OCI-LY7 (cell line): ENCODE measurements around the gene TRIM7. TPM values are rescaled to one million over a fixed set of nuclear protein-coding genes. Genes with fewer than 3 reads are reported as not detected.

Experiments used
- BruUV-seq: library from RNA; stranded (reverse); fragments of 400-500 nt; replicated peaks from 2 replicates; lab custom pipeline; 2021; lab: Mats Ljungman, UMichigan
- CTCF ChIA-PET: fragments of 300-600 bp; sonication (Branson Sonifier 250); formaldehyde crosslinking; loops from one replicate; lab custom pipeline; 2022; ENCODE audit warnings: antibody characterized with exemption; ENCODE audit not compliant: unreplicated experiment; lab: Charles Lee
- POLR2A ChIA-PET: fragments of 300-600 bp; sonication (Branson Sonifier 250); formaldehyde crosslinking; loops from one replicate; lab custom pipeline; 2022; ENCODE audit warnings: antibody characterized with exemption; lab: Charles Lee
- DNase-seq: peaks from one replicate; pipeline ENCODE4 v3.0.0-alpha.2; 2015; ENCODE audit warnings: low spot score
- H2AFZ ChIP-seq: fragments of 200-600 bp; sonication (generic), shearing (Covaris generic); 2 replicates; pipeline ENCODE4 v1.6.1; 2014; ENCODE audit warnings: mild to moderate bottlenecking, antibody characterized with exemption, low read length, moderate library complexity
- H3K27ac ChIP-seq: fragments of 200-600 bp; sonication (generic); 2 replicates; pipeline ENCODE4 v1.5.1; 2014; ENCODE audit warnings: mixed run types, low read depth, mild to moderate bottlenecking, moderate library complexity, low read length, inconsistent platforms; ENCODE audit not compliant: poor library complexity, severe bottlenecking
- H3K36me3 ChIP-seq: fragments of 200-600 bp; sonication (generic); 2 replicates; pipeline ENCODE4 v1.6.1; 2014; ENCODE audit warnings: mild to moderate bottlenecking, antibody characterized with exemption, low read length, moderate library complexity, mixed read lengths; ENCODE audit not compliant: insufficient read depth
- H3K4me1 ChIP-seq: fragments of 200-600 bp; sonication (generic); 2 replicates; pipeline ENCODE4 v1.5.1; 2014; ENCODE audit warnings: mild to moderate bottlenecking, low read length; ENCODE audit not compliant: insufficient read depth, poor library complexity, severe bottlenecking
- H3K4me2 ChIP-seq: fragments of 200-600 bp; sonication (generic); 2 replicates; pipeline ENCODE4 v1.6.1; 2014; ENCODE audit warnings: mild to moderate bottlenecking, low read length
- H3K4me3 ChIP-seq: fragments of 200-600 bp; sonication (generic); 2 replicates; pipeline ENCODE4 v1.5.1; 2014; ENCODE audit warnings: mild to moderate bottlenecking, low read depth, low read length; ENCODE audit not compliant: poor library complexity, severe bottlenecking
- H3K79me2 ChIP-seq: fragments of 200-600 bp; sonication (generic); 2 replicates; pipeline ENCODE4 v1.6.1; 2016; ENCODE audit warnings: low read depth, mild to moderate bottlenecking, low read length, moderate library complexity, mixed read lengths; ENCODE audit not compliant: insufficient read depth
- H3K9me2 ChIP-seq: fragments of 200-600 bp; sonication (generic); 2 replicates; pipeline ENCODE4 v1.6.1; 2016; ENCODE audit warnings: mild to moderate bottlenecking, low read length, mixed read lengths; ENCODE audit not compliant: insufficient read depth
- H3K9me3 ChIP-seq: fragments of 200-600 bp; sonication (generic); 2 replicates; pipeline ENCODE4 v1.6.1; 2014; ENCODE audit warnings: mild to moderate bottlenecking, mixed run types, low read length, mixed read lengths
- H4K20me1 ChIP-seq: fragments of 200-600 bp; sonication (generic); 2 replicates; pipeline ENCODE4 v1.6.1; 2014; ENCODE audit warnings: mild to moderate bottlenecking, antibody characterized with exemption, low read length, moderate library complexity, mixed read lengths; ENCODE audit not compliant: insufficient read depth
- CTCF ChIP-seq: fragments of 200-600 bp; sonication (generic); conservative IDR thresholded peaks from 2 replicates; pipeline ENCODE4 v1.5.1; 2014; ENCODE audit warnings: mild to moderate bottlenecking, antibody characterized with exemption, low read length, moderate library complexity, mixed read lengths
- EZH2phosphoT487 ChIP-seq: fragments of 200-600 bp; sonication (generic); IDR thresholded peaks from 2 replicates; pipeline ENCODE4 v1.6.1; 2018; ENCODE audit warnings: low read depth, borderline replicate concordance, mild to moderate bottlenecking, mixed run types, antibody characterized with exemption, low read length, moderate library complexity, mixed read lengths
- intact Hi-C: fragments of 100-400 bp; cut with micrococcal nuclease; formaldehyde crosslinking; loops from one replicate; pipeline ENCODE4 v1.10.0; 2022; ENCODE audit not compliant: unreplicated experiment
- total RNA-seq, 2 experiments: library from RNA; depleted of rRNA in 1 of 2; stranded (reverse); fragments of >200 nt in 1 of 2; shearing (Covaris generic) in 1 of 2; gene quantifications; 2 replicates each; pipeline ENCODE4 v1.2.3, GENCODE V29; 2014 to 2022

TRIM7 gene
- total RNA-seq, 2 experiments from 2014 or later, result 0.22 to 1.8 TPM

- no peak for TF ChIP-seq CTCF
- TF ChIP-seq EZH2phosphoT487, result no peak
- peak overlapping the region; percentile 79 for H3K4me3 ChIP-seq
- H3K4me2 ChIP-seq, result peak overlapping the region; percentile 80
- no peaks in the 10 kb centered on the region for H3K36me3 ChIP-seq
- H3K9me2 ChIP-seq, result no peaks in the 10 kb centered on the region
- no peaks in the 10 kb centered on the region for H3K79me2 ChIP-seq
- H3K27ac ChIP-seq, result no peak overlapping the region
- POLR2A ChIA-PET, result interaction anchor here (0.6 to 2.6 kb wide), 9 partner anchors 7 to 55 kb away, joined by 3 to 25 read pairs (median 5); partner anchors contain the start of gene TRIM41
- intact Hi-C loops, result no loop called here
- CTCF ChIA-PET, result no interaction called here
- no TSS peak for BruUV-seq
- H3K4me1 ChIP-seq, result peaks cover 35% of the 10 kb centered on the region
- DNase-seq, result no peak
- H2AFZ ChIP-seq, result no peak overlapping the region; the same call in 1 of the 2 replicates
- no peaks in the 10 kb centered on the region for H3K9me3 ChIP-seq
- no peaks in the 10 kb centered on the region for H4K20me1 ChIP-seq
These were observed 1.0 kb upstream of the TRIM7 start for GRCh38 chr5:181205761-181206649.

- Histone ChIP-seq H3K4me3 (peak overlapping the region; percentile 59), H2AFZ (peak overlapping the region; percentile 37; the same call in 1 of the 2 replicates), H3K79me2 (no peaks in the 10 kb centered on the region), H3K4me1 (peaks cover 51% of the 10 kb centered on the region), H3K27ac (no peak overlapping the region), H3K4me2 (peak overlapping the region; percentile 80), H3K9me3 (no peaks in the 10 kb centered on the region), H4K20me1 (no peaks in the 10 kb centered on the region), H3K36me3 (no peaks in the 10 kb centered on the region), H3K9me2 (no peaks in the 10 kb centered on the region)
- no peak for DNase-seq
- ChIA-PET CTCF (no interaction called here), POLR2A (interaction anchor here (0.6 kb wide), 1 partner anchor 1386 kb away, joined by 6 read pairs; no protein-coding TSS in a partner anchor)
- TF ChIP-seq EZH2phosphoT487 (no peak), CTCF (no peak)
- intact Hi-C loops, result no loop called here
- no TSS peak for BruUV-seq
These were observed 727 bp downstream of the TRIM7 start for GRCh38 chr5:181204113-181204825.
